Measurements from ENCODE around the gene CSTF3. TPM values are rescaled to one million over a fixed set of nuclear protein-coding genes. Genes with fewer than 3 reads are reported as not detected.

The CSTF3 gene
- total and polyA plus RNA-seq, 2 of the 4 experiments (the other 2 are of a cell fraction): 14.5 to 23.4 TPM

GRCh38 chr11:33103836-33104235, 57.4 kb downstream of the CSTF3 start:
- Histone ChIP-seq H3K9me3 (ENCODE audit: control insufficient read depth, insufficient read depth, low read length) (no peaks in the 10 kb centered on the region), H3K56ac (ENCODE audit: extremely low read depth, insufficient read depth, low read length) (no peak overlapping the region), H2AK9ac (replicated peaks; ENCODE audit: low read depth, low read length, poor library complexity) (no peak overlapping the region), H3K4me1 (ENCODE audit: control insufficient read depth, insufficient read depth, low read length) (no peaks in the 10 kb centered on the region), H2AFZ (replicated peaks; ENCODE audit: low read length, poor library complexity) (no peak overlapping the region), H3K18ac (ENCODE audit: low read depth, low read length) (no peak overlapping the region), H3K27ac (ENCODE audit: insufficient read depth, low read length) (no peak overlapping the region), H3K14ac (replicated peaks; ENCODE audit: low read depth, low read length) (no peak overlapping the region), H3K4ac (ENCODE audit: low read depth, low read length) (no peak overlapping the region), H3K4me2 (ENCODE audit: low read depth, low read length) (no peak overlapping the region), H3K9me1 (ENCODE audit: insufficient read depth, low read length) (no peaks in the 10 kb centered on the region; the same call in 1 of the 2 replicates), H4K20me1 (ENCODE audit: insufficient read depth, low read length) (no peaks in the 10 kb centered on the region), H2BK120ac (ENCODE audit: low read depth, low read length) (no peak overlapping the region), H4K8ac (ENCODE audit: low read depth in 2 of 2, low read length in 2 of 2) (no peak overlapping the region), H3K4me3 (ENCODE audit: insufficient read depth, low read depth, low read length) (no peak overlapping the region), H3K9ac (ENCODE audit: low read depth, low read length) (no peak overlapping the region), H2BK15ac (ENCODE audit: low read depth, low read length) (no peak overlapping the region), H3K36me3 (ENCODE audit: control insufficient read depth, insufficient read depth, low read length) (peaks cover 11% of the 10 kb centered on the region), H4K5ac (ENCODE audit: low read depth, low read length) (no peak overlapping the region), H2BK5ac (ENCODE audit: low read depth, low read length, poor library complexity, severe bottlenecking) (no peak overlapping the region), H4K91ac (ENCODE audit: insufficient read depth, low read depth, low read length) (no peak overlapping the region), H2BK20ac (ENCODE audit: low read depth, low read length) (no peak overlapping the region), H3K23ac (ENCODE audit: low read depth, low read length) (no peak overlapping the region), H3K79me1 (ENCODE audit: low read depth in 1 of 2, low read length in 2 of 2) (peaks cover 0 to 4% of the 10 kb centered on the region in 2 experiments; a peak in 1 of 4 replicates), H2AK5ac (ENCODE audit: low read depth, low read length) (no peak overlapping the region), H3K27me3 (ENCODE audit: control insufficient read depth, insufficient read depth, low read length) (no peaks in the 10 kb centered on the region)
- ChIA-PET POLR2A (ENCODE audit: unreplicated experiment) (no interaction called here), CTCF (no interaction called here)
- BruUV-seq (replicated peaks): no TSS peak
- DNase-seq: no peak
- ATAC-seq (ENCODE audit: low read depth): no peak
- in situ Hi-C loops (cut with MboI; ENCODE audit: low sequenced_read_pairs) (no loop called here), intact Hi-C loops (cut with micrococcal nuclease) (no loop called here), dilution Hi-C loops (cut with HindIII; ENCODE audit: low sequenced_read_pairs, unreplicated experiment) (no loop called here)
- TF ChIP-seq RFX5 (IDR thresholded peaks at IDR 0.05; ENCODE audit: low read depth, low read length) (no peak), SMC3 (IDR thresholded peaks at IDR 0.05; ENCODE audit: low read depth, low read length) (no peak), CHD1 (IDR thresholded peaks at IDR 0.05; ENCODE audit: low read depth, low read length) (no peak), RCOR1 (IDR thresholded peaks at IDR 0.05; ENCODE audit: insufficient replicate concordance, low read length) (no peak), ELK1 (IDR thresholded peaks at IDR 0.05; ENCODE audit: borderline replicate concordance, low read depth, low read length) (no peak), NFE2L2 (IDR thresholded peaks at IDR 0.05; ENCODE audit: low read depth, low read length) (no peak), POLR2A (IDR thresholded peaks at IDR 0.05; ENCODE audit: low read depth, low read length) (no peak), MAZ (IDR thresholded peaks at IDR 0.05; ENCODE audit: borderline replicate concordance, low read depth, low read length) (no peak), MXI1 (IDR thresholded peaks at IDR 0.05; ENCODE audit: borderline replicate concordance, low read depth, low read length) (no peak), CEBPB (IDR thresholded peaks at IDR 0.05; ENCODE audit: low read depth, low read length) (no peak), CTCF (conservative IDR thresholded peaks at IDR 0.05; ENCODE audit: low read depth, low read length) (no peak), USF2 (IDR thresholded peaks at IDR 0.05; ENCODE audit: low read depth, low read length) (no peak), MAFK (IDR thresholded peaks at IDR 0.05; ENCODE audit: low read depth, low read length) (no peak), RAD21 (IDR thresholded peaks at IDR 0.05; ENCODE audit: low read length) (no peak), BHLHE40 (IDR thresholded peaks at IDR 0.05; ENCODE audit: low read depth, low read length) (no peak), FOS (IDR thresholded peaks at IDR 0.05; ENCODE audit: low read depth, low read length) (no peak)
